ENCODE data around the gene TULP4.

GRCh38 chr6:158514991-158515390 lies 202.7 kb downstream of the TULP4 start:
- TF ChIP-seq, protein P1, sequence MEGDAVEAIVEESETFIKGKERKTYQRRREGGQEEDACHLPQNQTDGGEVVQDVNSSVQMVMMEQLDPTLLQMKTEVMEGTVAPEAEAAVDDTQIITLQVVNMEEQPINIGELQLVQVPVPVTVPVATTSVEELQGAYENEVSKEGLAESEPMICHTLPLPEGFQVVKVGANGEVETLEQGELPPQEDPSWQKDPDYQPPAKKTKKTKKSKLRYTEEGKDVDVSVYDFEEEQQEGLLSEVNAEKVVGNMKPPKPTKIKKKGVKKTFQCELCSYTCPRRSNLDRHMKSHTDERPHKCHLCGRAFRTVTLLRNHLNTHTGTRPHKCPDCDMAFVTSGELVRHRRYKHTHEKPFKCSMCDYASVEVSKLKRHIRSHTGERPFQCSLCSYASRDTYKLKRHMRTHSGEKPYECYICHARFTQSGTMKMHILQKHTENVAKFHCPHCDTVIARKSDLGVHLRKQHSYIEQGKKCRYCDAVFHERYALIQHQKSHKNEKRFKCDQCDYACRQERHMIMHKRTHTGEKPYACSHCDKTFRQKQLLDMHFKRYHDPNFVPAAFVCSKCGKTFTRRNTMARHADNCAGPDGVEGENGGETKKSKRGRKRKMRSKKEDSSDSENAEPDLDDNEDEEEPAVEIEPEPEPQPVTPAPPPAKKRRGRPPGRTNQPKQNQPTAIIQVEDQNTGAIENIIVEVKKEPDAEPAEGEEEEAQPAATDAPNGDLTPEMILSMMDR (conservative IDR thresholded peaks at IDR 0.05 in 1 of 2, IDR thresholded peaks at IDR 0.05 in 1 of 2; ENCODE audit: low read depth in 1 of 2, low read length in 2 of 2) = no peak
- no peak for TF ChIP-seq EZH2 (IDR thresholded peaks at IDR 0.05; ENCODE audit: low read length, missing control alignments)

Data from fibroblast of lung (primary cell).